HepG2 (cell line): Measurements from ENCODE around the gene C3orf38. TPM values are rescaled to one million over a fixed set of nuclear protein-coding genes. Genes with fewer than 3 reads are reported as not detected.

Experiments used
- ATF4 ChIP-seq, 2 experiments: fragments of 450-650 bp in 1 of 2; sonication (generic) in 1 of 2; formaldehyde crosslinking; IDR thresholded peaks; 2 replicates each; pipeline versions ENCODE4 v1.5.0 to v1.8.0; 2020 to 2022; ENCODE audit warnings: mild to moderate bottlenecking in 1 of 2, missing genetic modification reagents in 1 of 2
- CC2D1A ChIP-seq: sonication (generic); formaldehyde crosslinking; IDR thresholded peaks from 2 replicates; pipeline ENCODE4 v1.8.1; 2023; ENCODE audit warnings: mild to moderate bottlenecking, missing genetic modification reagents
- FOSL1 ChIP-seq: sonication (generic); formaldehyde crosslinking; IDR thresholded peaks from 2 replicates; pipeline ENCODE4 v1.9.0; 2021; ENCODE audit warnings: missing genetic modification reagents, borderline replicate concordance
- IKZF5 ChIP-seq: IDR thresholded peaks from 2 replicates; pipeline ENCODE4 v1.6.1; 2018; ENCODE audit warnings: missing genetic modification reagents, mild to moderate bottlenecking, missing compliant biosample characterization
- IRF2 ChIP-seq: IDR thresholded peaks from 2 replicates; pipeline ENCODE4 v1.6.1; 2018; ENCODE audit warnings: missing genetic modification reagents, missing compliant biosample characterization
- KMT2B ChIP-seq: IDR thresholded peaks from 2 replicates; pipeline ENCODE4 v1.6.1; 2016; ENCODE audit warnings: missing genetic modification reagents, missing compliant biosample characterization
- MYNN ChIP-seq: sonication (generic); formaldehyde crosslinking; IDR thresholded peaks from 2 replicates; pipeline ENCODE4 v1.4.0; 2020; ENCODE audit warnings: mild to moderate bottlenecking, low read depth, missing genetic modification reagents
- NR2F2 ChIP-seq: IDR thresholded peaks from 2 replicates; pipeline ENCODE4 v1.6.1; 2012; ENCODE audit warnings: low read depth, inconsistent platforms, borderline replicate concordance
- POLR2A ChIP-seq, 2 experiments: IDR thresholded peaks; 2 replicates each; pipeline ENCODE4 v1.6.1; 2011; ENCODE audit warnings: low read depth in 2 of 2, low read length in 2 of 2, mild to moderate bottlenecking in 1 of 2, moderate library complexity in 1 of 2; ENCODE audit not compliant: insufficient read depth in 1 of 2
- POLR2G ChIP-seq: fragments of 200-400 bp; formaldehyde crosslinking; IDR thresholded peaks from 2 replicates; pipeline ENCODE4 v1.6.1; 2018; ENCODE audit warnings: mild to moderate bottlenecking, low read depth, low read length, moderate library complexity
- REXO4 ChIP-seq: sonication (generic); formaldehyde crosslinking; IDR thresholded peaks from 2 replicates; pipeline ENCODE4 v1.8.0; 2022; ENCODE audit warnings: missing genetic modification reagents, mild to moderate bottlenecking, borderline replicate concordance
- ZFP1 ChIP-seq: IDR thresholded peaks from 2 replicates; pipeline ENCODE4 v1.6.1; 2016
- ZNF136 ChIP-seq: sonication (generic); formaldehyde crosslinking; IDR thresholded peaks from 2 replicates; pipeline ENCODE4 v1.8.1; 2022; ENCODE audit warnings: low read depth, mild to moderate bottlenecking, moderate library complexity, missing genetic modification reagents
- ZNF160 ChIP-seq: sonication (generic); formaldehyde crosslinking; IDR thresholded peaks from 2 replicates; pipeline ENCODE4 v1.8.0; 2022; ENCODE audit warnings: mild to moderate bottlenecking, inconsistent platforms, missing genetic modification reagents
- ZNF224 ChIP-seq: sonication (generic); formaldehyde crosslinking; IDR thresholded peaks from 2 replicates; pipeline ENCODE4 v1.5.0; 2020; ENCODE audit warnings: mild to moderate bottlenecking, missing genetic modification reagents
- ZNF256 ChIP-seq: sonication (generic); formaldehyde crosslinking; conservative IDR thresholded peaks from 2 replicates; pipeline ENCODE4 v1.4.0; 2020; ENCODE audit warnings: missing genetic modification reagents
- ZNF564 ChIP-seq: sonication (generic); formaldehyde crosslinking; IDR thresholded peaks from 2 replicates; pipeline ENCODE4 v1.8.1; 2023; ENCODE audit warnings: mild to moderate bottlenecking, missing genetic modification reagents
- ZNF660 ChIP-seq: sonication (generic); formaldehyde crosslinking; IDR thresholded peaks from 2 replicates; pipeline ENCODE4 v1.5.1; 2020; ENCODE audit warnings: mild to moderate bottlenecking, low read depth, missing genetic modification reagents, borderline replicate concordance
- ZNF672 ChIP-seq: sonication (generic); formaldehyde crosslinking; IDR thresholded peaks from 2 replicates; pipeline ENCODE4 v1.8.1; 2022; ENCODE audit warnings: missing genetic modification reagents
- polyA plus RNA-seq, 8 experiments: library from polyadenylated mRNA; depleted of rRNA in 3 of 8; stranded (reverse) in 7 of 8; unstranded in 1 of 8; fragments of >200 nt; fragmentation: Illumina TruSeq in 4 of 8; extraction: Trizol in 4 of 8; gene quantifications; 2 replicates each; pipeline versions ENCODE4 v1.2.1 to v1.2.3, GENCODE V29; 2011 to 2016; ENCODE audit warnings: low read depth in 4 of 8, missing spikeins in 1 of 8, mixed read lengths in 1 of 8; ENCODE audit not compliant: insufficient read depth in 1 of 8
- total RNA-seq, 5 experiments: library from RNA; depleted of rRNA; stranded (reverse); fragments of >200 nt; fragmentation: Illumina TruSeq; extraction: Trizol; gene quantifications; 2 replicates each; pipeline ENCODE4 v1.2.3, GENCODE V29; 2016; ENCODE audit warnings: low read depth in 1 of 5
- TF ChIP-seq, protein P1 (sequence below): IDR thresholded peaks from 2 replicates; pipeline ENCODE4 v1.6.1; 2012; ENCODE audit warnings: low read depth, low read length, improper control_type of control experiment
- TF ChIP-seq, protein P2 (sequence below): IDR thresholded peaks from 2 replicates; pipeline ENCODE4 v1.6.1; 2016; ENCODE audit warnings: missing genetic modification reagents, missing compliant biosample characterization
- TF ChIP-seq, protein P3 (sequence below): fragments of 450-650 bp; IDR thresholded peaks from 2 replicates; pipeline ENCODE4 v1.6.1; 2016
- TF ChIP-seq, protein P4 (sequence below): sonication (generic); formaldehyde crosslinking; IDR thresholded peaks from 2 replicates; pipeline ENCODE4 v1.4.0; 2020; ENCODE audit warnings: missing genetic modification reagents, mild to moderate bottlenecking, borderline replicate concordance

The C3orf38 gene
- total and polyA plus RNA-seq, 2 of the 13 experiments (the other 11 are each of a cell fraction or from before 2014, with no cell fraction given): 6.0 to 17.5 TPM

GRCh38 chr3:88189361-88189810 is 39.6 kb downstream of the C3orf38 start (continued):
- TF ChIP-seq, protein P1, sequence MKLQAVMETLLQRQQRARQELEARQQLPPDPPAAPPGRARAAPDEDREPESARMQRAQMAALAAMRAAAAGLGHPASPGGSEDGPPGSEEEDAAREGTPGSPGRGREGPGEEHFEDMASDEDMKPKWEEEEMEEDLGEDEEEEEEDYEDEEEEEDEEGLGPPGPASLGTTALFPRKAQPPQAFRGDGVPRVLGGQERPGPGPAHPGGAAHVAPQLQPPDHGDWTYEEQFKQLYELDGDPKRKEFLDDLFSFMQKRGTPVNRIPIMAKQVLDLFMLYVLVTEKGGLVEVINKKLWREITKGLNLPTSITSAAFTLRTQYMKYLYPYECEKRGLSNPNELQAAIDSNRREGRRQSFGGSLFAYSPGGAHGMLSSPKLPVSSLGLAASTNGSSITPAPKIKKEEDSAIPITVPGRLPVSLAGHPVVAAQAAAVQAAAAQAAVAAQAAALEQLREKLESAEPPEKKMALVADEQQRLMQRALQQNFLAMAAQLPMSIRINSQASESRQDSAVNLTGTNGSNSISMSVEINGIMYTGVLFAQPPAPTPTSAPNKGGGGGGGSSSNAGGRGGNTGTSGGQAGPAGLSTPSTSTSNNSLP: no peak
- TF ChIP-seq, protein P2, sequence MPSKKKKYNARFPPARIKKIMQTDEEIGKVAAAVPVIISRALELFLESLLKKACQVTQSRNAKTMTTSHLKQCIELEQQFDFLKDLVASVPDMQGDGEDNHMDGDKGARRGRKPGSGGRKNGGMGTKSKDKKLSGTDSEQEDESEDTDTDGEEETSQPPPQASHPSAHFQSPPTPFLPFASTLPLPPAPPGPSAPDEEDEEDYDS (CRISPR knock-in tag): peak; percentile 65
- TF ChIP-seq ATF4 (CRISPR knock-in tag; IDR thresholded peaks at IDR 0.05) (no peak), ZNF224 (CRISPR knock-in tag) (no peak), ZNF564 (CRISPR knock-in tag) (no peak), REXO4 (CRISPR knock-in tag) (no peak), ZNF672 (CRISPR knock-in tag) (no peak), CC2D1A (CRISPR knock-in tag) (no peak), IRF2 (CRISPR knock-in tag) (peak; percentile 99), ZNF160 (CRISPR knock-in tag) (no peak), ZNF136 (CRISPR knock-in tag) (no peak), MYNN (CRISPR knock-in tag) (no peak), KMT2B (CRISPR knock-in tag) (peak; percentile 69; the same call in 1 of the 2 replicates), ZFP1 (CRISPR knock-in tag) (no peak), ZNF660 (CRISPR knock-in tag) (no peak), POLR2G (peak; percentile 51; the same call in 1 of the 2 replicates), FOSL1 (CRISPR knock-in tag) (no peak), NR2F2 (no peak), POLR2A (IDR thresholded peaks at IDR 0.05; ENCODE audit: insufficient read depth in 1 of 2, low read depth in 2 of 2, low read length in 2 of 2) (peak; percentile 25 to 41; a peak in 2 of 4 replicates), IKZF5 (CRISPR knock-in tag) (no peak), ZNF256 (CRISPR knock-in tag) (no peak)
- TF ChIP-seq, protein P3, sequence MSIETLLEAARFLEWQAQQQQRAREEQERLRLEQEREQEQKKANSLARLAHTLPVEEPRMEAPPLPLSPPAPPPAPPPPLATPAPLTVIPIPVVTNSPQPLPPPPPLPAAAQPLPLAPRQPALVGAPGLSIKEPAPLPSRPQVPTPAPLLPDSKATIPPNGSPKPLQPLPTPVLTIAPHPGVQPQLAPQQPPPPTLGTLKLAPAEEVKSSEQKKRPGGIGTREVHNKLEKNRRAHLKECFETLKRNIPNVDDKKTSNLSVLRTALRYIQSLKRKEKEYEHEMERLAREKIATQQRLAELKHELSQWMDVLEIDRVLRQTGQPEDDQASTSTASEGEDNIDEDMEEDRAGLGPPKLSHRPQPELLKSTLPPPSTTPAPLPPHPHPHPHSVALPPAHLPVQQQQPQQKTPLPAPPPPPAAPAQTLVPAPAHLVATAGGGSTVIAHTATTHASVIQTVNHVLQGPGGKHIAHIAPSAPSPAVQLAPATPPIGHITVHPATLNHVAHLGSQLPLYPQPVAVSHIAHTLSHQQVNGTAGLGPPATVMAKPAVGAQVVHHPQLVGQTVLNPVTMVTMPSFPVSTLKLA: no peak
- TF ChIP-seq, protein P4, sequence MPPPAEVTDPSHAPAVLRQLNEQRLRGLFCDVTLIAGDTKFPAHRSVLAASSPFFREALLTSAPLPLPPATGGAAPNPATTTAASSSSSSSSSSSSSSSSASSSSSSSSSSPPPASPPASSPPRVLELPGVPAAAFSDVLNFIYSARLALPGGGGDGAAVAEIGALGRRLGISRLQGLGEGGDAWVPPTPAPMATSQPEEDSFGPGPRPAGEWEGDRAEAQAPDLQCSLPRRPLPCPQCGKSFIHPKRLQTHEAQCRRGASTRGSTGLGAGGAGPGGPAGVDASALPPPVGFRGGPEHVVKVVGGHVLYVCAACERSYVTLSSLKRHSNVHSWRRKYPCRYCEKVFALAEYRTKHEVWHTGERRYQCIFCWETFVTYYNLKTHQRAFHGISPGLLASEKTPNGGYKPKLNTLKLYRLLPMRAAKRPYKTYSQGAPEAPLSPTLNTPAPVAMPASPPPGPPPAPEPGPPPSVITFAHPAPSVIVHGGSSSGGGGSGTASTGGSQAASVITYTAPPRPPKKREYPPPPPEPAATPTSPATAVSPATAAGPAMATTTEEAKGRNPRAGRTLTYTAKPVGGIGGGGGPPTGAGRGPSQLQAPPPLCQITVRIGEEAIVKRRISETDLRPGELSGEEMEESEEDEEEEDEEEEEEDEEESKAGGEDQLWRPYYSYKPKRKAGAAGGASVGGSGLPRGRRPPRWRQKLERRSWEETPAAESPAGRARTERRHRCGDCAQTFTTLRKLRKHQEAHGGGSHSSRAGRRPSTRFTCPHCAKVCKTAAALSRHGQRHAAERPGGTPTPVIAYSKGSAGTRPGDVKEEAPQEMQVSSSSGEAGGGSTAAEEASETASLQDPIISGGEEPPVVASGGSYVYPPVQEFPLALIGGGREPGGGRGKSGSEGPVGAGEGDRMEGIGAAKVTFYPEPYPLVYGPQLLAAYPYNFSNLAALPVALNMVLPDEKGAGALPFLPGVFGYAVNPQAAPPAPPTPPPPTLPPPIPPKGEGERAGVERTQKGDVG (CRISPR knock-in tag): no peak
